NCI-H2196 treated with DMSO at 0.1 percent for 48 hours (cell line): ENCODE results near the gene ADARB2.
"Not testable (repeated sequence)": the region's sequence is repeated elsewhere in the genome, so short reads cannot be mapped to it uniquely, and the experiment has no call there.

Experiments used
- DNase-seq: peaks from one replicate; lab custom pipeline; 2025; ENCODE audit not compliant: unreplicated experiment; lab: John Stamatoyannopoulos, UW

Gene ADARB2

DNA sequence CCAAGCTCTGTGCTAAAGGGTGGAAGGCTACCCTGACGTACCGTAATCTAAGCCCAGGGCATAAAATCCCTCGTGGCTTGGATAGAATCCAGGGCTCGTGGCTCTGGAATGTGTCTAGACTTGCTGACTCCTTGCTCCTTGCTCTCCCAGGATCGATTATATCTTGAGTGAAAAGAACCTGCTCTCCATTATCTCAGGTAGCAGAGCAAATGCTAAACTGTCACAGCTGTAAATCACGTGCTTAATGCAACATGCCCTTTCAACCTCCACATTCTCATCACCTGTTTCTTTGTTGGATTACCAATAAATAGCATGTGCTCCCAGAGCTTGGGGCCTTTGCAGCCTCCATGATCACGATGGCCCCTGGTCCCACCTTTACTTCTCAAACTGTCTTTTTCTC is 323.0 kb downstream of the ADARB2 start:
- not testable (repeated sequence) for DNase-seq

DNA sequence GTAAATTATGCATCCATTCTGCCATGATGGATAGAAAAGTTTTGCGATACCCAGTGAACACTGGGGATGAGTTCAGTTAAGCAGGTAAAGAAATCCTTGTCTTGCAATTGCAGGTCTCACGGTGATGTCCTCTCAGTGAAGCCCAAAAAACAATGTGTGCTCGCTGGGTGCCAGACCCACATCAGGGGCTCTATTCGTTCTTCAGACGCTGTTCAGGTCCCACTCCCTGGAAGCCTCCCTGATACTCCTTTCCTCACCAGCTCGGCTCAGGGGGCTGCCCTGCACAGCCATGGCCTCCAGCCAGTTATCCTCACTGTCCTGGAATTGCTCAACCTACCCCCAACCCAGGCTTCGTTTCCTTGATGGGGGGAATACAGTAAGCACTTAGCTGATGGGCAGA is 323.5 kb downstream of the ADARB2 start:
- DNase-seq = no peak

DNA sequence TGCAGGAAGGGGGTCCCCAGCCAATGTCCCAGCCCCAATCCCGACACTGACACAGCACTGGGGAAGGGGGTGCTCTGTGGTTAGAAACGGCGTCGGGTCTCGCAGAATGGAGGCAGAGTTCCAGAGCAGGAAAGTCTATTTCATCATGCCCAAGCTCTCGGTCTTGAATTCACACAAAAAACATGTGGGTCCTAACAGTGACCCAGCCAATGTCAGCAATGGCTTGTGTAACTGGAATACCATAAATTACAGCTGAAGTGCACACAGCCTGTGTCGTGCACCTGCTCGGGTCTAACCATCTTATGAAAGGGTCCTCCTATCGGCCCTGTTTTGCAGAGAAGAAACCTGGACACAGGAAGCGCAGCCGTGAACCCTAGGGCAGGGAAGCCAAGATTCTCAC is 324.1 kb downstream of the ADARB2 start:
- no peak for DNase-seq

DNA sequence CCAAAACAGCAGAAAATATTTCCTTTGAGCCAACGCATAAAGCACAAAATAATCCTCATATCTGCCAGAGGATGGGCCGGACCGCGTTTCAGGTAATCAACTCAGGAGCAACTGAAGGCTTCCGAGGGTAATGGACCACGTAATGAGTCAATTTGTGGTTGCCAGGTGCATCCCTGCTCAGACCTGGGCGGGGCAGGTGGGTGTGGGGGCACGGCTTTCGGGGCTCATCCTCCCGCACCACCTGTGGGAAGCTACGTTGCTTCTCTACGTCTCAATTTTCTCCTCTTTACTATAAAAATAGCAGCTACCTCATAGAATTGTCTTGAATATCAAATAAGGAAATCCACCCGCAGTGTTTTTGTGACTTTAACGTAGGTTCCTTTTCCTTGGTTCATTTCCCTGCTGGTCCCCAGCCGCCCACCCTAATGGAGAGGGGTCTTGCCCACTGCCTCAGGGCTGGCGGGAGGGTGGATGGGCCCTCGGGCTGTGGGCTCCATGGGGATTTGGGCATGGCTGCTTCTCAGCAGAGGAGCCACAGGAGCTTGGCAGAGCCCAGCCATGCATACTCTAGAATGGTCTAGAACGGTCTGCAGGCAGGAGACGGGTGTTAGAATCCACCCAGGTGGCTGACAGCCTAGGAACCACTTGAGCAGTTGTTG is 324.7 kb downstream of the ADARB2 start:
- no peak for DNase-seq

DNA sequence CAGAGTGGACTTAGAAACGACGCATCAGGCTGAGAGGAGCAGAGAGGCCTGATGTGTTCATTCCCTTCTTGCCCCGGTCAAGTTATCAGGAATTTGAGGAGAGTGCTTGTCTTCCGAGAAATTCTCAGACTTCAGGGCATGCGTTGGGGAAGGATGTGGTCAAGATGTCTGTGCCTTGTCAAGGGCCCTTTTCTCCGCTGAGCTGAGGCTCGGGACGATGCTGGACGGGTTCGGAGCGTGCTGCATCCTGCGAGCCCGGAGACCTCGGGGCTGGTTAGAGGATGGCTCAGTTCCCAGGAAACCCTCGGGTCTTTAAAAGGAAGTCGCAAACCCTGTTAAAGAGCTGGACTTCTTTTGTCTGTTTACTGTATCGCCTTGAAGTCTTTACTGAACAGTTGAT is 325.4 kb downstream of the ADARB2 start:
- no peak for DNase-seq

DNA sequence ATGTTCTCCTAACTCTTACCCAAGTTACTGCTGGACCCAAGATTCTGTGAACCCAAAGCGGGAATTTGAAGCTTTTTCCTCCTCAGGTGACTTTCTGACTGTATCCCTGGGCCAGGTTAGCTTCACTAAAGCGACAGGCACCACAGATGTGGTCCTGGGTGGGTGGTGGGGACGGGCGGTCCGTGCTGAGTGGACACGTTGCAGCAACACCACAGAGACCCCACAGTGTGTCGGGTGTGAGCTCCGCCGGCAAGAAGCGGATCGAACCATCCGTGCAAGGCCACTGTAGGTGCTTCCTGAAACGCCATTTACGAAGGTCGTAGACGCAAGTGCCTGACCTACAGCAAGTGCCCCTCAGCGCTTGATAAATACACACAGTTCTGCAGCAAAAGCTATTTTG is 325.9 kb downstream of the ADARB2 start:
- DNase-seq = no peak

DNA sequence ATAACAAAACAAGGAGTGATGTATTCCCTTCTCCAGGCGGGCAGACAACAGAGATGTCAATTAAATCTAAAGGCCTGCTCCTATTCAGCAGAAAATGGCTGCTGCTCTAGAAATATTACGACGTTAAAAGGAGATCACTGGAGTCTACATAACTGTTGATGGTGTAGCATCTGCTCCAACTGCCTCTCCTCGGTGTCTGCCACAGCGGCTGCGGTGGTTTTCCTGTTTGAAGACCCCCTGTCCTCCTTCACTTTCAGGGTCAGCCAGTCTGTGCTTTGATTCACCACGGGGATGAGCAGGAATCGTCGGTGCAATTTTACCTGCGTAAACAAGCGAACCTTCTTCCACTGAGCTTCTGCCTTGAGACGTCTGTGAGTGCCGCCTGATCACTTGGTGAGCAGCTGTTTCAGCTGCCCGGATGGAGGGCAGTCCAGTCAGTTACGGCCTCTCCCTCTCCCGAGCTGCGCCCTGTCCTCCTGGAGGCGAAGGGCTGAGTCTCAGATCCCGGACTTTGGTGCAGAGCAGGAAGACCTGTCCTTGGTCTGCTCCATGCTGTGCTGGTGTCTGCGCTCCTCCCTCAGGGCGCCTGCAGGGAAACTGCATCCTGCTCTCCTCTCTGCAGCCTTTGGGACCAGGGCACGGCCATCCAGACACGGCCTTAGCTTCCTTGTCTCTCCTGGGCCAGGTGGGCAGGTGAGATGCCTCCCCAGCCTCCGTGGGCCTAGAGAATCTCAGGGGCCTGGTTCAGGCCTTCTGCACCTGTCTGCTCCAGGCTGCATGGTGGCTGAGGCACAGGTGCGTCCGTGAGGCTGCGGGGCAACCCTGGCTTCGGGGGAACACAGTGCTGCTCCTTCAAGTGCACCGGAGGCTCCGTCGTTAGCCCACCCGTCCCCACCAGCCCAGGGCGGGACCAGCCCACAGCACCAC is 326.6 kb downstream of the ADARB2 start:
- DNase-seq = no peak

DNA sequence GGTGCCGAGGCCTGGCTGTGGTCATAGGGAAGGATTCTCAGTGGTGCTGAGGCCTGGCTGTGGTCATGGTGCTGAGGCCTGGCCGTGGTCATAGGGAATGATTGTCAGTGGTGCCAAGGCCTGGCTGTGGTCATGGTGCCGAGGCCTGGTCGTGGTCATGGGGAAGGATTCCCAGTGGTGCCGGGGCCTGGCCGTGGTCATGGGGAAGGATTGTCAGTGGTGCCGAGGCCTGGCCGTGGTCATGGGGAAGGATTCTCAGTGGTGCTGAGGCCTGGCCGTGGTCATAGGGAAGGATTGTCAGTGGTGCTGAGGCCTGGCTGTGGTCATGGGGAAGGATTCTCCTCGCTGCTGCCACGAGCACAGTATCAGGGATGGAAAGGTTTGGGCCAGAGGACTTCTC is 327.3 kb downstream of the ADARB2 start:
- no peak for DNase-seq

DNA sequence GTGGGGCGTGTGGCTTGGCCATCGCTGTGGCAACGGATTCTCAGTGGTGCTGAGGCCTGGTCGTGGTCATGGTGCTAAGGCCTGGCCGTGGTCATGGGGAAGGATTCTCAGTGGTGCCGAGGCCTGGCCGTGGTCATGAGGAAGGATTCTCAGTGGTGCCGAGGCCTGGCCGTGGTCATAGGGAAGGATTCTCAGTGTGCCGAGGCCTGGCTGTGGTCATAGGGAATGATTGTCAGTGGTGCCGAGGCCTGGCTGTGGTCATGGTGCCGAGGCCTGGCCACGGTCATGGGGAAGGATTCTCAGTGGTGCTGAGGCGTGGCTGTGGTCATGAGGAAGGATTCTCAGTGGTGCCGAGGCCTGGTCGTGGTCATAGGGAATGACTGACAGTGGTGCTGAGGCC is 327.9 kb downstream of the ADARB2 start:
- DNase-seq = no peak

DNA sequence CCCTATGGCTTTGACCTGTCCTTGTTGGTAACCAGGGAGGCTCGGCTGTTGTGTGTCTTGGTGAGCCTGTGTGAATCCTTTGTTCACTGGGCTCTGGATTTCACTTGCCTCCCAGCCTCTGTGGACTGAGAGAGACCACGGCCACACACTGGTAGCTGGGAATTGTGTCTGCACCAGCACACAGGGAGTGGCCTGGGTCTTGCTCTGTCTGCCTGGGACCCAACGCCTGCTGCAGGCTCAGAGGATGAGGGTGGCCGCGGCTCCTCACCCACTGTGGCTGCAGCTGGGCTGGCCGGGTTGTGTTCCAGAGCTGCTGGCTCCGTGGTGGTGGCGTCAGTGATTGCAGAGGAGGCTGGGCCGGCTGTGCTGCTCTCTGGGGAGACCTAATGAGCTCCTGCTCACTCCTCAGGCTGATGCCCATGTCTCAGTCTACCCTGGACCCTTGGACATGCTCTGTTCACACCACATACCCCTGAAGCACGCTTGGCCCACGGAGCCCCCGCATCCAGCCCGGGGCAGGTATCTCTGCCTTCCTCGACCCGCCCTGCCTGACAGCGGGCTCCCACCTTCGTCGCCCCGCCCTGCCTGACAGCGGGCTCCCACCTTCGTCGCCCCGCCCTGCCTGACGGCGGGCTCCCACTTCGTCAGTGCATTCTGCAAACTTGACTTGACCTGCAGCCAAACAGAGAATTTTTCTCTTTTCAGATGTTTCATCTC is 328.5 kb downstream of the ADARB2 start:
- no peak for DNase-seq

DNA sequence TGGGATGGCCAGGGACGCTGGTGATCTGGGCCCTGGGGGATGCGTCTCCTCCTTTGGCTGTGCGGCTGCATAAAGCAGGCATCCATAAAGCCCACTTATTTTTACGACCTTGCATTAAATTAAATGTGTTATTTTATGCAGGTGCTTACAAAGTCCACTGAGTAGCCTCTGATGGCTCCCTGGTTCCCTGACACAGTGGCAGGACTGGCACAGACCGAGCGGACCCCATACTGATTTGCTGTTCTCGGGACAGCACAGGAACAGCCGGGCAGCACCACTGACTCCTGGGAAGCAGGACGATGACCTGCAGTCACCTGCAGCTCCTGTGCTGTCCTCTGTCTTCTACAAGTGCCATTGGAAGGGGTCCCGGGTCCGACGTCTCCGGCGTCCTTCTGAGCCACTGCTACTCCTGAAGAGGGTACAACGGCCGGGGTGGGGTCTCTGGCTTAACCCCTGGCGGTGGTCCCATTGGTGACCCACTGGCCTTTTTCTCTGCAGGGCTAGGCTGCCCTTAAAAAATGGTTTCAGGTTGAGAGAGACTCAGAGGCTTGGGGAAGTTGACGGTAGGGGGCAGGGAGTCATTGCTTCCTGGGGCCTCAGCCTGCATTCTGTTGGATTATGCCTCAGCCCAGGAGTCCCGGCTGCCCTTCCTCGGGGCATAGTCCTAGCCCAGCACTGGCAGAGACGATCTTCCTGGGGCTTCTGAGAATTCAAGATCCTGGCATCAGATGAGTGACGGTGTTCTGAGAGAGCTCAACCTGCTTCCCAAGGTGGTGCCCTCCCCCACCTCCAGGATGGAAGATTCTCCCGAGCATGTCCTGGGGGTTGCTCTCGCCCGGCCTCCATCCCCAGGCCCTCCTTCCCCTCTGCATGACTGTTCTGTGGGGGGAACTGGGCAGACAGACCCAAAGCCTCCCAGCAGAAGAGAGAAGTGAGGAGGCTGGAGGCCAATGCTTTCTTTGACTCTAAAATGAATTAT is 330.1 kb downstream of the ADARB2 start:
- DNase-seq = no peak

DNA sequence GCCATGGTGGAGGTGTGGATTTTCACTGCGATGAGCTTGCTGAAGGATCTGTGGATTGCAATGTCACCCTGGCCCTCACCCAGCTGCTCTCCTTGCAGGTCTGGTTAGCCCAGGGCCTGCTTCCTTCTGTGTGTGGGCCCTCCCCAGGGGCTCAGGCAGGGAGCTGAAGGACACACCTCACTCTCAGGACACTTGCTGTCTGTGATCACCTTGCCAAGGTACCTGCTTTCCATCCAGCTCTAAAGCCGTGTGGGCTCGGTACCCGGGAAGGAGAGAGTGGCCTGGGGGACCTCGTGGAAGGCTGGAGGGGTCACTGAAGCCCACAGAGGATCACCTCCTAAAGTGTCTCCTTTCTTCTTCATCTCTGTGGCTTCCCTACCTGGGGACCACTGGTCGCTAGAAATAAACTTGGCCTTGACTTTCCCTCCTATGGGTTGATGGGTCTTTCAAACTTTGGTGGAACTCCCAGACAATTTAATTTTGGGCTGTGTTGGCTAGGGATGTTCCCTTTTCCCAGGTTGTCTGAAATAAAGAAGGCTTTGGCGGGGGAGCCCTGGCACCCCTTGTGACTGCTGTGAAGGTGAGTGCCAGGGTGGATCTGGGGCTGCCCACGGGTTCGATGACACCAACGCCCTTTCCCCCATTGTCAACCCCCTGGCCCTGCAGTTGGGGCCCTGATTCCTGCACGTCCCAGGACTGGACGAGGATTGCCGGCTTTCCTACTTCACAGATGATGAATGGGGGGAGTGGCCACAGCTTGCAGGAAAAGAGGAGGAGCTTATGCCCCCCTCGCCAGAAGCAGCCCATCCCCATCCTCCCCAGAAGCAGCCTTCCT is 331.0 kb downstream of the ADARB2 start:
- DNase-seq = no peak

DNA sequence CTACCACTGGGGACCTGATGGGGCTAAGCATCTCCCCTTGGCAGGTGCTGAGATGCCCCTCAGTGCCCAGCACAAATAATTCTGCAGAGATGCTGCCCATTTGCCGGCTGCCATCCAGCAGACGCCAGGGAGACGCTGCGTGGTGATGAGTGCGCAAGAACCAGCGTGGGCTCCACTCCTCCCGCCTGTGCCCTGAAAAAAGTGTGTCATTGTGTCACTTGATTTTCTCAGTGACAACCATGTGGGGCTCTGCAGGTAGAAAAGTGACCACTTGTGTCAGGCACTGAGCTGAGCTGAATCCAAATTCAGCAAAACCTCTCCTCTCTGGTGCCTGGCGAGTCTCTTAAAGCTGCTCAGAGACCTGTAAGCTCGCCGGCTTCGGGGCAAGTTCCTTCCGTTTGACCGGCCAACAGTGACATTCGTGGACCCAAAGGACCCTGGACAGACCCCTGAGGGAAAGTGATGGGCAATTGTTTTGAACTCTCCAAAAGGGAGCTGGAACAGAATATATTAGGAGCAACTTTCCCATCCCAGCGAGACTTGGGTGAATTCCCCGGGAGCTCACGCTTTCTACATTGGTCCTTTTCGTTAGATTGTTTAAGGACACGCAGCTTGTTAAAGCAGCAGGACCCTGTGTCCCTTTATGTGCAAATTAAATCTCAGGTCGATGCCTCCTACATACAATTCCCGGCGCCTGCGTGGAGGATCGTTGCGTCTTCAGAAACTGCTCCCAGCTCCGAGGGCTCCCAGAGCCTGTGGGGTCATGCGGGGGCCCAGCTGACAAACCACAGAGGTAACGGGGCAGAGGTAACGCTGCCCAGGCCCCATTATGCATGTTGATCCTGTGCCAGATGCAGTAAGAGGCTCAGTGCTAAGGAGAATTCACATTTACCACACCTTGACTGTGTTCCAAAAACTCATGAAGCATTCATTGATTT is 332.7 kb downstream of the ADARB2 start:
- no peak for DNase-seq

DNA sequence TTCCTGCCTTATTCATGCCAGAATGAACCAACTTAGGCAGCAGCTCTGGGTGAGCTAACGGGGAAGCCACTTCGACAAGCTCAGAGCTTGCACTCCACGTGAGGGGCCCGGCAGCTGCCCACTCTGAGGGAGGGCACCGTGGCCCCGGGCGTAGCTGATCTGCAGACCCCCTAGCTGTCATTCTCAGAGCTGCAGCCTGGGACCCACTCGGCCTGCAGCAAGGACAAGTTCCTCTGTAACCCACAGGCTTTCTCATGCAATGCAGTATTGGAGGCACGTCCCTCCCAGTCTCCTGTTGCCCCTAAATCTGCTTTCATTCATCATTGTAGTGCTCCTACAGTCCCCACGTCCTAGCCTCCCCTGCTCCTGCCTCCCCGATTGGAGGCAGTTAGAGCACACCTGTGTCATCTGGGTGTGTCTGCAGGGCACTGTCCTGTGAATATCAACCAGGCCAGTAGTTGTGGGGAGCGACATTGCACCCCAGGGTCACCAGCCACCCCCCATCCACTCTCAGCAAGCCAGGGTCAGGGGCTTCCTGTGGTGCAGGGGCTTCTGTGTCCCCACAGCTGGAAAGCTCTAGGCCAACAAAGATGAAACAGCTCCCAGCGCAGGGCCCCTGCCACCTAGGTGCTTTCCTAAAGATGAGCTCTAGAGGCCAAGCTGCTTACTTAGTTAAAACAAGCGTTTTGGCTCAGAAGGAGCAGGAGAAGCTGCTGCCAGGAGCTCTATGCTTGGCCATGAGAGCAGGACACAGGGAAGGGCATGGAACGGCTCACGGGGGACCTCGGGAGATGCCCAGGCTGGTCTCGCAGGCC is 333.6 kb downstream of the ADARB2 start:
- no peak for DNase-seq

DNA sequence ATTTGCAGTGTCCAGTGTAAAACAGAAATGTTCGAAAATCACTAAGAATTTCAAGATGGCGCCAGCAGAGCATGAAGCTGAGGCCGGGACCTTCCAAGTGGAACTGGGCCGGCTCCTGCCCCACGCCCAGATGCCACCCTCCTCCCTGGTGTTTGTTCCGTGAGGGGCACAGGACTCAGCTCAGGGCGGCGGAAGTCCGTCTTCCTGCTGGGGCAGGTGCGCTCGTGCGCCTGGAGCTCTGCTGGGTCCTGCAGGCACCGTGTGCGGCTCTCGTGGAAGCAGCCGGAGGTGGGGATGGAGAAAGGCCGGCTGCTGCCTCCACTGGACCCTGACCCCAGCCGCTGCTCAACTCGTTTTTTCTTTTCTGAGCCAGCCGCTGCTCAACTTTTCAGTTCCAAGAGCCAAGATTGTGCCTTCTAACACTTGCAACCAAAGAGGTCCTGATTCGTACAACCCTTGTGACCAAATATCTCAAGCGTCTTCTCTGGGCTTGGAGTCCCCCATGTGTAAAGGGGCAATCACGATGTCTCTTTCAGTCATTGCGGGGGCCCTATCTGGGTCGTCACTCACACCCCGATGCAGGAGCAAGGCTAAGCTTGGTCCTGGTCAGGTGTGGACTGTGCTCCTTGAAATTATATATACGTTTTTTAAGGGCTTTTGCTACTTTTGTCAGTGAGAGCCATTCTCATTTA is 334.4 kb downstream of the ADARB2 start:
- no peak for DNase-seq

DNA sequence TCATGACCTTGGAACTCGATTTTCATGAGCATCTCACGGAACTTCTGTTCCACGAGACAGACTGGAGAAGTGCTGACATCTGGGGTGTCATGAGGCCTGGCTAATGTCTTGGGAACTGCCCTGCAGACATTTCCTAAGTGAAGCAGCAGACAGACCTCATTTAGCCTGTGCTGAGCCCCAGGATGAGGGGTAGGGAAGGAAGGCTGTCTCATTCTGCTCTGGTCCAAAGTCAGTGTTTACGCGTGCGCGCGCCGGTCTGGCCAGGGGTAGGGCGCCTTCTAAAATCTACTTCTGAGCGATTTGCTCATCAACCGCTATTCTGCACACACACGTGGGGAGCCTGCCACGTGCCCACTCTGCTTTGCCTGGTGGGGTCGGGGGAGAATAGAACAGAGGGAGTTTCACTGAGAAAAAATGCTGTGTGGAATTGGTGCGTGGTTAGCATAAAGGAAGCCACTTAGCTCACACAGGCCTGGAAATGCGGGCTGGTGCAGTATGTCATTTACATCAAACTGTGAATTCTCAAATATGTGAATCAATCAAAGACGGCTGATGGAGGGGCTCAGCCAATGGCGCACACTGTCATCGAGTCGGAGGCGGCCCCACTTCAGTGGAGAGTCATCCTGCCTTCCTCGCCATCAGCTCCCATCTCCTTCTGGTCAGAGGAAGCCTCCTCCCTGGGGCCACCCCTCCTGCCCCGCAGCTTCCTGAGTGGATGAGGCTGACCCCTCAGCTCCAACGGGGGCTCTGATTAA is 335.1 kb downstream of the ADARB2 start:
- no peak for DNase-seq
